HG03439 (cell line): ENCODE results near the gene KRTAP10-2.
"Not testable (repeated sequence)": the region's sequence is repeated elsewhere in the genome, so short reads cannot be mapped to it uniquely, and the experiment has no call there.

Source experiments
- ATAC-seq: cut with Tn5 transposase; IDR thresholded peaks from one replicate; pipeline ENCODE4 v1.9.1; 2021; ENCODE audit warnings: mild to moderate bottlenecking, moderate library complexity; ENCODE audit not compliant: unreplicated experiment

Gene KRTAP10-2

GRCh38 chr21:44551340-44551961, at the start of gene KRTAP10-2:
Gene KRTAP10-2, minus strand, starts transcription at chr21:44551505. Its CDS starts 47 bp downstream, at chr21:44551458.
- no peak for ATAC-seq

GRCh38 chr21:44601091-44601490, 49.8 kb upstream of the KRTAP10-2 start:
- ATAC-seq: not testable (repeated sequence)

GRCh38 chr21:44600118-44600978, 49.0 kb upstream of the KRTAP10-2 start, which contains the start of gene KRTAP10-7:
Gene KRTAP10-7, plus strand, starts transcription at chr21:44600597. Its CDS starts 25 bp downstream, at chr21:44600622.
- not testable (repeated sequence) for ATAC-seq

- ATAC-seq: no peak
These were observed 48.1 kb upstream of the KRTAP10-2 start for GRCh38 chr21:44599264-44600029.

GRCh38 chr21:44598061-44598460, 46.8 kb upstream of the KRTAP10-2 start:
- no peak for ATAC-seq

GRCh38 chr21:44596068-44596725, 44.9 kb upstream of the KRTAP10-2 start:
- no peak for ATAC-seq

GRCh38 chr21:44595524-44595923, 44.2 kb upstream of the KRTAP10-2 start:
- no peak for ATAC-seq

GRCh38 chr21:44594406-44594916, 43.2 kb upstream of the KRTAP10-2 start:
- no peak for ATAC-seq

GRCh38 chr21:44593598-44594405, 42.5 kb upstream of the KRTAP10-2 start:
- no peak for ATAC-seq

GRCh38 chr21:44592446-44593311, 41.4 kb upstream of the KRTAP10-2 start, which contains the start of gene KRTAP10-6:
Gene KRTAP10-6, minus strand, starts transcription at chr21:44592505. Its CDS starts 21 bp downstream, at chr21:44592484.
- no peak for ATAC-seq

GRCh38 chr21:44591801-44592130, 40.5 kb upstream of the KRTAP10-2 start:
- ATAC-seq: not testable (repeated sequence)

- ATAC-seq: not testable (repeated sequence)
These were observed 39.8 kb upstream of the KRTAP10-2 start for GRCh38 chr21:44590897-44591800.

GRCh38 chr21:44590311-44590721, 39.0 kb upstream of the KRTAP10-2 start:
- ATAC-seq: no peak

- ATAC-seq: no peak
These were observed 38.4 kb upstream of the KRTAP10-2 start for GRCh38 chr21:44589586-44590305.

- ATAC-seq: no peak
These were observed 37.8 kb upstream of the KRTAP10-2 start for GRCh38 chr21:44589094-44589493.

GRCh38 chr21:44585892-44586291, 34.6 kb upstream of the KRTAP10-2 start:
- ATAC-seq: no peak

- no peak for ATAC-seq
These were observed 32.5 kb upstream of the KRTAP10-2 start for GRCh38 chr21:44583800-44584147.
